Midbrain (tissue), 1 donor: ENCODE results near the gene KDELR3.

ENCODE experiments used
- DNase-seq: peaks from one replicate; lab custom pipeline; 2025; lab: John Stamatoyannopoulos, UW

KDELR3 gene

DNA sequence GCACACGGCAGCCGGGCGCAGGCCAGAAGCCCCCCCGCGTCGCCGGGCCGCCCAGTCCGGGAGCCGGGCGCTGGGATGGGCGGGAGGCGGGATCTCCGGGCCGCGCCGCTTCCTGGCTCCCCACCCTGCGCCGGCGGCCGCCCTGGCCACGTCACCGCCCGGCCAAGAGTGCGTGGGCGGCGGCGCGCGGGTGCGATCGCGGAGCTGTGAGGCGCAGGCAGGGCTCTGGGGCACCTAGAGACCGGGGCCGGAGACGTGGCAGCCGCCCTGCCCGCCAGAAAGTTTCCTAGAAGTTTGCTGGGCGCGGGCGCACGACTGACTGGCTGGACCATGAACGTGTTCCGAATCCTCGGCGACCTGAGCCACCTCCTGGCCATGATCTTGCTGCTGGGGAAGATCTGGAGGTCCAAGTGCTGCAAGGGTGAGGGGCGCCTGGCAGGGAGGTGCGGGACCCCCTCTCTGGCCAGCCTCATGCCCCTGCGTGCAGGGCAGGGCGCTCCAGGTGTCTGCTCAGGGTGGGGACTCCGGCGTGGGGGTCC, at the start of gene KDELR3:
KDELR3 (plus strand) TSS at position 193 of the 539 bp plus-strand sequence; CDS start at position 331, 138 bp downstream.
- no peak for DNase-seq

DNA sequence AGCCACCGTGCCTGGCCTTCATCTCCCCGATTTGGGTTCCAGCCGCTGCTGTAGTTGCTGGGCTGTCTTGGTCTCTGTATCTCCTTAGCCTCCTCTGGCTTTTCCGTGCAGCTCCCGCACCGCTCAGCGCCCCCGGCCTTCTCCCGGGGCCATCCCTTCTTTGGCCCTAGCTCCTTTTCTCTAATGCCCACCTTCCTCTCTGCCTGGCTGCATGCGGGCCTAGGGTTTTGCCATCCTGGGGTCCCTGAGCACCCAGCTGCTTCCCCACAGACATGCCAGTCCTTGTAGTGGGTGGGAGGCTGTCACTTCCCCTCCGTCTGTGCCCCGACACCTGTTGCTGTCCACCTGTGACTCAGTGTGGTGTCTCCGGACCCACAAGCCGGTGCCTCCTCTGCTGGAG, 49.3 kb upstream of the KDELR3 start:
- no peak for DNase-seq

DNA sequence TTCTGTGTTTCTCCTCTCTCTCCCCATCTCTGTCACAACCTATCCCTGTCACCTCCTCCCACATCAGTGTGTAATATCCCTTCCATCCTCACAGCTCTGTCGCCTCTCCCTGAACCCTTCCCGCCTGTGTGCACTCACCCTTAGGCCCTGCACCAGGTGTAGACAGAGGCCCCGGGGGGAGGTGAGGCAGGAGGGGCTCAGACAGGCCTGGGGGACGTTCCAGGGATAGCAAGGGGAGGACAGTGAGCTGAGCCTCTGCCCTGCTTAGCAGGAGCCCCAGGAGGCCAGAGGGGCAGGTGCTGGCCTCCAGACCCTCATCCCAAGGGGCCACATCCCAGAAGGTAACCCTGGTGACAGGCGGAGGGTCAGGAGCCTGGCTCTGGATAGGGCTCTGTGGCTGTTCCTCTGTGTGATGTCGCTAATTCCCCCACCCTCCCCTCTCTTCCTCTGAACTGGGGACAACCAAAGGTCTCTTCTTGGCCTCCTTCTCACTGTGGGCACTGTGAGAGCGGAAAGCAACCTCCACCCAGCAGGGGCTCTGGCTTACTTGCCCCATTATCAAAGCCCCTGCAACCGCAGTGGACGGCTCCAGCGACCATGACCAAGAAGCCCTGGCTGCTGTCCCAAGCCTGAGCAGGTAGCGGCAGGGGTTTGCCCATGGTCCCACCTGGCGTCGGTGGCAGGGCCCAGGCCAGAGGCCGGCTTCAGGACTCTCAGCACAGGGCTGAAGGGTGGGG, 48.6 kb upstream of the KDELR3 start:
- no peak for DNase-seq

DNA sequence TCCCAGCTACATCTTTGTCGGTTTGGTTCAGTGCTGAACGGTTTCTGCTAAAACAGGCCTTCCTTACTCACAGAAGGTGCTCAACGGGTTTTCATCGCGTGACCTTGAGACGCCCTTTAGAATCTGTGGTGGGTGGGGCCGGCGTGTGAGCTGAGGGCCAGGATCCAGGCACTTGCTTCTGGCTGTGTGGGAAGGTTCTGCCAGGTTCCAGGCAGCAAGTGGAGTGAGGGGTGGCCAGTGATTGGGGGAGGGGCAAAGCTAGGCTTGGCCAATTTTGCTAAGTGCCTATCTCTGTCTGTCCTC, 48.1 kb upstream of the KDELR3 start:
- no peak for DNase-seq

DNA sequence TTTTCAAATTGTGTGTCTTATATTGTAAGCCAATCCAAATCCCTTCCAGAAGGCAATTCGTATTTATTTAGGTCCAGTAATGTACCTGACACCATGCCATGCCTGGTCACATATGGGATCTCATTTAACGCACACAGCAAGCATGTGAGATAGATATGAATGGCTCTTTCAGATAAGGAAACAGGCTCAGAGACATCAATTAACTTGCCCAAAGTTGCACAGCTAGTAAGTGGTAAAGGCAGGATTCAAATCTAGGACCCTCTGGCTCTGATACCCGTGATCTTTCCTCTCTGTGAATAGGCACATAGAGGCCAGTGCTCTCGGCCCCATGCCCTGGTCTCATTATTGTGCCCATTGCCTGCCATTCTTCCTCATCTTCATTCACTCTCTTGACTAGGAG, 47.2 kb upstream of the KDELR3 start:
- no peak for DNase-seq

DNA sequence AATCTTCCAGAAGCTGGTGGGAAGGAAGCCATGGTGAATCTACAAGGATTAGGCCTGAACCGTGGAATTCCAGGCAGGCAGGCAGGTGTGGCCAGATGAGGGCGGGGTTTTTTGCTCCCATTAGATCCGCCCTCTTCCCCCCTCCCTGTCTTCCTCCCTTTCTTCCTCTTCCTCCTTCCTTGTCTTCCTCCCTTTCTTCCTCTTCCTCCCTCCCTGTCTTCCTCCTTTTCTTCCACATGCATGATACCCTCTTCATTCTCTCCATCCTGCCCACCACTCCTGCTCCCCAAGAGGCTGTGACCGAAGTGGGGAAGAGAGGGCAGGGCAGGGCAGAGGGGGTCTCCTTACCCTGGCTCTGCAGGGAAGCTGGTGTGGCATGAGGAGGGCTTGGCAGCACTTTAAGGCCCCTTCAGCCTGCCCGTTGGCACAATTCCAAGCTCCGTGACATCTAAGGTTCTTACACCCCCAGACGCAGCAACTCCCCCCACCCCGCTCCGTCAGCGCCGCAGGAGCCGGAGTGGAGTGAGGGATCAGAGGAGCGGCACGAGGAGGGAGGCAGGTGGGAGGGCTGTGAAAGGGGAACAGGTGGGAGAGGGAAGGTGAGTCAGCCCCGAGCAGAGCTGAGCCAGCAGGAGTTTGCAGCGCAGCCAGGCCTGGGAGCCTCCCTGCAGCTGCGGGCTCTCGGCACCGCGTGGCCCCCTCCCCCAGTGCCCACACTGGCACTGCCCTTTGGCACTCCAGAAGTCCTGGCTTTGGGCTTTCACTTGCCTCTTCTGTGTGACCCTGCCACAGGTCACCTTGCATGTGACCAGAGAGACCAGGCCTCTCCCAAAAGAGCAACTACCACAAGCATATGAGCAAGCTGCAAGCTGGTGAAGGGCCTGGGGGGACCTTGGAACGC, 45.0 kb upstream of the KDELR3 start:
- DNase-seq, result no peak

DNA sequence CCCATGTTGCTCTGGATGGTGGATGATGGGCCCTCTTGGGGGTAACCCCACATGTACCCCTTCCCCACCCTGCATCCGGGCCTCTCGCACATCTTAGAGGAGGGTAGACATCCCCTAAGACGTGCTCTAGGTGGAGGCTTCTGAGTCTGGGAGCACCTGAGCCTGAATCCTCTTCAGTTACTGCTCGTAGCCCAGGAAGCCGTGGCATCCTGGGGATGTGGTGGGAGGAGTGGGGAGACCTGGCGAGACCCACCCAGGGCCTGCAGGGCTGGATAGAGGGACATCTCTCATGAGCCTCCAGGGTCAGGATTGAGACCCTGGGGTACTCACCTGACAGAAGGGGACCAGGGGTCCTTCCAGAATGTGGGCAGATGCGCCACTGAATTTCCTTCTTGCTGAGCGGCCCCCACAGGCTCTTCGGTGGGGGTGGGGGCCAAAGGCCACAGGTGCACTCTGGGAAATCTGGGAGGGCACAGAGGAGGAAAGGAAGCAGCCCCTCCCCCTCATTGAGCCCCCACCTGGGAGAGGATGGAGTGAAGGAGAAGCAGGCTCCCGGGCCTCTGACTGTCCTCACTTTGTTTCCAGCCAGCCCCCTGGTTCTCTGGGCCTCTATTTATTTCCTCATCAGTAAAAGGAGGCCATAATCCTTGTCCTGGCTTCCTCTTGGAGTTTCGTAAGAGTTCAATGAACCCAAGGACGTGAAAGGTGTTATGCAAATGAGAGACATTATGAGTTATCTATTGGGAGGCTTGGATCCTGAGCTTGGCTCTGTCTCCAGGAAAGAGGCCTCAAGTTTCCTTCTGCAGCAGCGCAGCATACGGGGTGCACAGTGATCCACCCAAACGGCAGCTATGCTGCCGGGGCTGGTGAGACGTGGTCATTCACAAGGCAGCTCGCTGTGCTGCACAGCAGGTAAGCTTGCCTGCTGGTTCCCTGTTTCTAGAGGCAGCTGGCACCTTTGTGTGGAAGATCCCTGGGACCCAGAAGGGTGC, 44.1 kb upstream of the KDELR3 start:
- no peak for DNase-seq

DNA sequence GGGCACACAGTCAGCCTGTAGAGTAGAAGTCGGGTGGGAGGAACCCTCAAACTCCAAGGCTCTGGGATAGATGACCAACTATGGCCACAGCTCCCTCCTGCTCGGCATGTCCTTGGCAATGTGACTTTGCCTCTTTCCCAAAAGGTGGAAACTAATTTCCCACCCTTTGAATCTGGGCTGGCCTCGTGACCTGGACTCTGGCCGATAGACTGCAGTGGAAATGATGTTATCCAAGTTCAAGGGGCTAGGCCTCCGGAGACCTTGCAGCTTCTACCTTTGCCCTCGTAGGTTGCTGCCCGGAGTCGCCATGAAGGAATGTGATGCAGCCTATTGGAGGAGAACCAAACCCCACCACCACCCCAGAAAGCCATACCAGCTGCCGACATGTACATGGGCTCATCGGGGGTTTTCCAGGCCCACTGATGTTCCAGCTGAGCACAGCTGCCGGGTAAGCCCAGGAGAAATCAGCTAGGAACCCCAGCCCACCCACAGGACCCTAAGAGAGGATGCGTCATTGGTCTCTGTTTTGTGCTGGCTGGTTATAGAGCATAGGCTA, 43.3 kb upstream of the KDELR3 start:
- DNase-seq, result no peak

DNA sequence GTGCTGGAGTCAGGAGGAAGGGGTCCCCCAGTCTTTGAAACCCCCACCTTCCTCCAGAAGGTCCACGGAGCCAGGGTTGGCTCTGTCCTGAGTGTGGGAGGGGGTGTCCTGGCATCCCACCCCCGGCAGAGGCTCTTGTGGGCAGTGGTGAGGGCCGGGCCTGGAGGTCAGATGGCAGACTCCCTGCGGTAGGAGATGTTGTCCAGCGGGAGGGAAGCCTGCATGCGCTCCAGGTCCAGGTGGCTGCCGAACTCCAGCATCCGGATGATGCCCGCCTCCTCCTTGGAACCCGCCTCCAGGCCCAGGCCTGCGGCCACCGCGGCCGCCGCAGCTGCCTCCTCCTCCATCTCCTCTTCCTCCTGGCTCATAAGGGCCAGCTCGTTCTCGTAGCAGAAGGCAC, 41.3 kb upstream of the KDELR3 start:
- DNase-seq, result no peak

DNA sequence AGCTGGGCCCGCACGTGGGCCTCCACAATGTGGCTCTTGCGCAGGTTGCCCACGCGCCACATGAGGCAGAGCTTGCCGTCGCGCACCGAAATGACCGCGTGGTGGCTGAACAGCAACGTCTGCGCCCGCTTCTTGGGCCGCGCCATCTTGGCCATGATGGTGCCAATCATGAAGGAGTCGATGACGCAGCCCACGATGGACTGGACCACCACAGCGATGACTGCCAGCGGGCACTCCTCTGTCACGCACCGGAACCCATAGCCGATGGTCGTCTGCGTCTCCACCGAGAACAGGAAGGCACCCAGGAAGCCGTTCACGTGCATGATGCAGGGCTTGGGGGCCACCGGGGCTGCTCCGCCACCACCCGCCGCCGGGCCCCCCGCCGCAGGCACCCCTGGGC, 40.4 kb upstream of the KDELR3 start:
- no peak for DNase-seq

DNA sequence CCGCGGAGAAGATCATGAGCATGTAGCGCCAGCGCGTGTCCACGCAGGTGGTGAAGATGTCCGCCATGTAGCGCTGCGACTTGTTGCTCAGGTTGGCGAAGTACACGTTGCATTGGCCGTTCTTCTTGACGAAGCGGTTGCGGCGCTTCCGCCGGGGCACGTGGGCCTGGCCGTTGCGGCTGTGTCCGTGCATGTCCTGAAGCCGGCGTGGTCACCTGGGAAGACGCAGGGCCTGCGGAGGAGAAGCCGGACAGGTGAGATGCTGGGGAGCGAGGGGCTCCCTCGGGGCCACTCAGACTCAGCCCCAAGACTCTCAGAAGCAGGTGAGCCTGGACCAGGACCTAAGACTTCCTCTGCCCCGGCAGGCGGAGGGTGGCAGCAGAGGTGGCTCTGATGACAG, 40.0 kb upstream of the KDELR3 start:
- no peak for DNase-seq

DNA sequence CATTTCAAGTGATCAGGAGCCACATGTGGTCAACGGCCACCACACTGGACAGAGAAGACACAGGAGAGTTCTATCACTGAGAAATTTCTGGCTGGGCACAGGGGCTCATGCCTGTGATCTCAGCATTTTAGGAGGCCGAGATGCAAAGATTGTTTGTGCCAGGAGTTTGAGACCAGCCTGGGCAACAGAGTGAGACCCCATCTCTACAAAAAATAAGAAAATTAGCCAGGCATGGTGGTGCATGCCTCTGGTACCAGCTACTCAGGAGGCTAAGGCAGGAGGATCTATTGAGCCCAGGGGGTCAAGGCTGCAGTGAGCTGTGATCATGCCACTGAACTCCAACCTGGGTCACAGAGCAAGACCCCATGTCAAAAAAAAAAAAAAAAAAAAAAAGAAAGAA, 39.2 kb upstream of the KDELR3 start:
- DNase-seq, result no peak

DNA sequence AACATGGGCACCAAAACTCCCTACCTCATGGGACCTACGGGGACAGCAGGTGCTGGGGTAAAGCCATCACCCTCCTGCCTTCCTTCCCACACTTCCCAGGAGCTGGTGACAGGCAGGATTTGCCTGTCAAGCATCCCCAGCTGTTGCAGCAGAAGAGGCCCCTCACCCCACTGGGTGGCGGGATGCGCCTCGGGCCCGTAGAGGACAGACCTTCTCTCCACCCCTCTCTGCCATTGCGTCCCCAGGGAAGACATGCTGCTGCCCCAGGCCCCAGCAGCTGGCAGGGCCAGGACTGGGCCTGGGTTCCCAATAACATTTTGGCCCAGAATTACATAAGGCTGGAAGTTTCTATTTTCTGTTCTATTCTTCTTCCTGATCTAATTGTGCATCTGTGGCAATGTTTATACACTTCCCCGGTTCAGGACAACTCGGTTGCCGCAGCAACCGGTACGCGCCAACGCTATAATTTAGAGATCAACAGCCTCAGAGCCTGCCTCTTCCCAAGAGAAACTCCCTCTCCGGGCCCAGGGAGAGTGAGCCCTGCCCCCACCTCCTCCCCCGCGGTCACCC, 38.3 kb upstream of the KDELR3 start:
- DNase-seq, result peak; percentile 2

DNA sequence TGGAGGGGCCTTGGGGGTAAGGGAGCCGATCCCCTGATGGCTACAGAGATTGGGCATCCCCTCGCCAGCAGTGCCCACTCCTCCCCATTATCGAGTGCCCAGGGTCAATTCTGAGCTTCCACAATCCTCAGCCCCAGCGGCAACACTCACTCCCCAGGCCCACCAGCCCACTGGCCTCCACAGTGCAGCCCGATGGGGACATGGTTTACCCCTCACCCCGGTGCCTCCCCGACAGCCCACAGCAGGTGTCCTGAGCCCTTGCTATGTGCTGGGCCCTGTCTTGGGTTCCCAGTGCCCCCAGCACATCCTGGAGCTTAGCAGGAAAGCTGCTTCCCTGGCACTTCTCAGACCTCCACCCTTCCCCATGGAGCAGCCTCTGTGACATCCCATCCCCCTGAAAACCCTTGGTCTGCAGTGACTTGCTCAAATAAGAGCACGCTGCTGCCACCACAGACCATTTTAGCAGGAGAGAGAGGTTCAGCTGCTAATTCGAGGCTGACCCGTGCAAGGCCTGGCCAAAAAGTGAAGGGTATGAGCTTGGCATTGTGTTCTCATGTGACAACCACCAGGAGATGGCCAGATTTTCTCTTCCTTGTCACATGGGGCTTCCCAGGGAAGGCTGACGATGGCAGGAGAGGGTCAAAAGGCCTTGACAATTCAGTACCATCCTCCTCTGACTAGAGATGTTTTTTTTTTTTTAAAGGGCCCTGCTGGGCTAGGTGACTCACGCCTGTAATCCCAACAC, 36.5 kb upstream of the KDELR3 start:
- no peak for DNase-seq

DNA sequence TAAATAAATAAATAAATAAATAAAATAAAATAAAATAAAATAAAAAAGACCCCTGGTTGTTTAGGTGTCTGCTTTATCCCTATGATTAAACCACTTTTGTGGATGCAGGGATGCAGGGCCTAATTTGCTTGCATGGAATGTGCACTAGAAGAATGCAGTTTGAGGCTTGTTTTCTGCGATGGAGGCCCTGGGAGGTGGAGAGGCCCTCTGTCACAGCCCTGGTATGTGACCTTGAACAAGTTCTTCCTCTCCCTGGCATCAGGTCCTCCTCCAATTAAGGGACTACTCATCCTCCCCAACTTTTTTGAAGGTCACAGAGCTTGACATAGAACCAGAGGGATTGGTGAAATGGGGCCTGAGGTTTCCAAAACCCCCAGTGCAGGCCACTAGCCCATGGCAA, 35.6 kb upstream of the KDELR3 start:
- DNase-seq, result no peak

DNA sequence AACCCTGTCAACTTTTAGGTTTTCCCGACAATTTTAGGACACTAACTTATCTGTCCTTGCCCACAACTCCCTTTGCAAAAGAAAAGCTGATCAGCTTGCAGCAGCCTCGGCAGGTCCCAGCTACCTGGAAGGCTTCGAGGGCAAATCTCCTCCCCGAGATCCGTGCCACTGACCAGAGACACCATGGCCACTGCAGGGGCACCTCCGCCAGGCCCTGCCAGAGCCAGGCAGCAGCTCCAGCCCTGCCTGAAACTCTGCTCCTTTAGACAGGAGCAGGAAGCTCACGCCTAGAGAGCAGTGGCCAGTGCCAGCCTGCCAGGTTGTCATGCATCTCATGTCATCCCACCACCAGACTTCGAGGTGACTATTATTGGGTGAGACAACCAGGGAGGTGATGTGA, 34.0 kb upstream of the KDELR3 start:
- no peak for DNase-seq

DNA sequence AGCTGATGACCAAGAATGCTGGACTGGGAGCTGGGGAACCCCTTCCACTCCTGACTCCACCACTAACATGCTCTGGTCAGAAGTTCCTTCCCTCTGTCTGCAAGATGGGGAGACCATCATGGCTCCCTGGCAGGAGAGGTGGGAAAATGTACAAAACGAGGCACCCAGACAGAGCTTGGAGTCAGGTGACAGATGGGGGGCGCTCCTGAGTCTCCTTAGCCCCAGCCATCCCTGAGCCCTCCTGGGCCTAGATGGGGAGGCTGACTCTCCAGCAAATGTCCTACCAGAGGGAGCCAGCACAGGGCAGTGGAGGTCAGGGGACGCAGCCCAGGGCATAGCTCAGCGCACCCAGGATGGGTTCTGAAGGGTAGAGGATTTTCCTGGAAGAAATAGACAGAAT, 32.9 kb upstream of the KDELR3 start:
- no peak for DNase-seq

DNA sequence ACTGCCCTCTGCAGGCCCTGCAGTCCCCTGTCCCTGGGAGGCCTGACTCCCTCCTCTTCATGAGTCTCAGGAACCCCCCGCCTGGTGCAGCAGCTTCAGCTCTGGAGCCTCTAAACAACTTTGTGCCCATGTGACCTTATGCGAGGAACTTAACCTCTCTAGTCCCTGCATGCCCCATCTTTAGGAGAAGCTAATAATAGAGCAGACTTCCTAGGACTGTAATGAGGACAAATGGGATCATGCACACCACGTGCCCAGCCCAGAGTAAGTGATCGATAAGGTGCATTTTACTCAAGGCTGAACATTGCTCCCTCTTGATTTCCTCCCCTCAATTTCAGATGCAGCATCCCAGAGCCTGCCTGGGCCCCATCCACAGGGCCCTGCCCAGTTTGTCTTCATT, 31.9 kb upstream of the KDELR3 start:
- no peak for DNase-seq

DNA sequence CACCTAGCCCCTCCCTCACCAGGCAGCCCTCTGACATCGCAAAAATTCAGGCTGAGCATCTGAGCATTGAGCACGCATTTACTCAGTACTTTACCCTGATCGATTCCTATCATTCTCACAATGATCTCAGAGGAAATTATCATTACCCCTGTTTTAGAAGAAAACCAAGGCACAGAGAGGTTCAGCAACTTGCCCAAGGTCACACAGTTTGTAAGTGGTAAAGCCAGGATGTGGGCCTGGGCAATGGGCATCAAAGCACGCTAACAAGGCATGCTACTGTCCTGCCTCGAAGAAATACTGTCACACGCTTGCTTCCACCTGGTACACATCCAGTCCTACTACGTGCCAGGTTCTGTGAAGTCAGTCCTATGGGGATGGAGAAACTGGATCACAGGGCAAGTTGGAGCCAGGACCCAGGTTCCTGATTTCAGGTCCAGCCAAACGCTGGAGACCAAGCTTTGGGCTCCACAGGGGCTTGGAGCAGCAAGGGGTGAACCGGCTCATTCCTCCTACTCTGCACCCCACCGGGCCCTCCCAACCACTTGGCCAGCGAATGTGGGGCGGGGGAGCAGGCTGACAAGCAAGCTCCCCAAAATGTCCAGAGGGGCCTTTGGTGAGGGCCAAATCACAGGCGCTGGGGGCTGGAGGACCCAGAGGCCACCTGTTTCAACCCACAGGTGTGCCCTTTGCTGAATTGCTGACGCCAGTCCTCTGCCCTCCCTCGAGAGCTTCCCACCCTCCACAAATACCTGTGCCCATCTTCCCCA, 31.1 kb upstream of the KDELR3 start:
- no peak for DNase-seq

DNA sequence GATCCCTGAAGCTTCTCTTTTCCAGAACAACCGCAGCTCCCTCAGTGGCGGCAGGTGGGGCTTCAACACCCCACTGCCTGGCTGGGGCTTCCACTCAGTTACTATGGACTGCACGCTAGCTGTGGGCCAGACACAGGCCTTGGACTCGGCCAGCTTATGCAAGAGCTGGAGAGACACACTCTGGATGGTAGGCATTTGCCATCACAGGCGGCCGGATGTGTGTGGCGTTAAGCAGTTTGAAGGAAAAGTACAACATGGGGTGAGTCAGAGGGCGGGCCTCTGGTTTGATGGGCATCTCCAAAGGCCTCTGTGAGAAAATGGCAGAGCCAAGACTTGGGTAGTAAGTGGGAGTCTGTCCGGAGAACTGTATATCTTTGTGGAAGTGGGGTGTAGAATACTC, 30.5 kb upstream of the KDELR3 start:
- no peak for DNase-seq
